GM06990 (cell line): ENCODE measurements around the gene CRTC3.

Experiments used
- DNase-seq: peaks from one replicate; pipeline ENCODE4 v3.0.0-alpha.2; 2011; ENCODE audit not compliant: insufficient read length; ENCODE audit errors: extremely low read depth
- H3K27me3 ChIP-seq: replicated peaks from 2 replicates; pipeline ENCODE4 v1.6.0; 2011; ENCODE audit warnings: low read length; ENCODE audit not compliant: control insufficient read depth, insufficient read depth
- H3K36me3 ChIP-seq: 2 replicates; pipeline ENCODE4 v1.5.1; 2011; ENCODE audit warnings: low read length; ENCODE audit not compliant: control insufficient read depth, insufficient read depth
- H3K4me3 ChIP-seq: replicated peaks from 2 replicates; pipeline ENCODE4 v1.5.1; 2011; ENCODE audit warnings: low read depth, mild to moderate bottlenecking, control low read depth, low read length
- TF ChIP-seq, protein P1 (sequence below): IDR thresholded peaks from 2 replicates; pipeline ENCODE4 v1.5.1; 2011; ENCODE audit warnings: low read length, control low read depth, mild to moderate bottlenecking, inconsistent platforms; ENCODE audit not compliant: insufficient read depth, poor library complexity, severe bottlenecking

CRTC3 gene

DNA sequence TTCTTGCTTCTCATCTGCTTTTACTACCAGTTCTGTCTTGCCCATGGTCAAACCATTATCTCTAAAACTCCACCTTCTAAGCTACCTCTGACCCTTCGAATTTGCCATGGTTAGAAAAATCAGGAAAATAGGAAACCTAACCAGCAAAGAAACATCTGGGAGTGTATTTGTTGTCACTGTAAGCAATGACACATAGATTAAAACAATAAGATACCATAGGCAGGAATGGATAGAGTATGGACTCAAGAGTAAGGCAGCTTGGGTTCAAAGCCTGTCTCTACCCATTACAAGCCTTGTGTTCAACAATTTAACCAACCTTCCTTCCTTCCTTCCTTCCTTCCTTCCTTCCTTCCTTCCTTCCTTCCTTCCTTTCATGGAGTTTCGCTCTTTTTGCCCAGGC is 34.9 kb downstream of the CRTC3 start:
- no peak for DNase-seq
- no peak overlapping the region for H3K4me3 ChIP-seq
- no peaks in the 10 kb centered on the region for H3K27me3 ChIP-seq
- TF ChIP-seq, protein P1, sequence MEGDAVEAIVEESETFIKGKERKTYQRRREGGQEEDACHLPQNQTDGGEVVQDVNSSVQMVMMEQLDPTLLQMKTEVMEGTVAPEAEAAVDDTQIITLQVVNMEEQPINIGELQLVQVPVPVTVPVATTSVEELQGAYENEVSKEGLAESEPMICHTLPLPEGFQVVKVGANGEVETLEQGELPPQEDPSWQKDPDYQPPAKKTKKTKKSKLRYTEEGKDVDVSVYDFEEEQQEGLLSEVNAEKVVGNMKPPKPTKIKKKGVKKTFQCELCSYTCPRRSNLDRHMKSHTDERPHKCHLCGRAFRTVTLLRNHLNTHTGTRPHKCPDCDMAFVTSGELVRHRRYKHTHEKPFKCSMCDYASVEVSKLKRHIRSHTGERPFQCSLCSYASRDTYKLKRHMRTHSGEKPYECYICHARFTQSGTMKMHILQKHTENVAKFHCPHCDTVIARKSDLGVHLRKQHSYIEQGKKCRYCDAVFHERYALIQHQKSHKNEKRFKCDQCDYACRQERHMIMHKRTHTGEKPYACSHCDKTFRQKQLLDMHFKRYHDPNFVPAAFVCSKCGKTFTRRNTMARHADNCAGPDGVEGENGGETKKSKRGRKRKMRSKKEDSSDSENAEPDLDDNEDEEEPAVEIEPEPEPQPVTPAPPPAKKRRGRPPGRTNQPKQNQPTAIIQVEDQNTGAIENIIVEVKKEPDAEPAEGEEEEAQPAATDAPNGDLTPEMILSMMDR = no peak
- H3K36me3 ChIP-seq = no peaks in the 10 kb centered on the region; the same call in 1 of the 2 replicates

DNA sequence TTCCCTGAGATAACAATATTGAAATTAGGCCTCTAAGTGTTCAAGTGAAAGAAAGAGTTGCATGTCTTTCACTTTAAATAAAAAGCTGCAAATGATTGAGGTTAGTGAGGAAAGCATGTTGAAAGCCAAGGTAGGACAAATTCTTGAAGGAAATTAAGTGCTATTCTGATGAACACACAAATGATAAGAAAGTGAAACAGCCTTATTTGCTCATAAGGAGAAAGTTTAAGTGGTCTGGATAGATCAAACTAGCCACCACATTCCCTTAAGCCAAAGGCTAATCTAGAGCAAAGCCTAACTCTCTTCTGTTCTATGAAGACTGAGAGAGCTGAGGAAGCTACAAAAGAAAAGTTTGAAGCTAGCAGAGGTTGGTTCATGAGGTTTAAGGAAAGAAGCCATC is 36.1 kb downstream of the CRTC3 start:
- TF ChIP-seq, protein P1 = no peak
- DNase-seq = no peak
- Histone ChIP-seq H3K27me3 (no peaks in the 10 kb centered on the region), H3K36me3 (no peaks in the 10 kb centered on the region), H3K4me3 (no peak overlapping the region)

DNA sequence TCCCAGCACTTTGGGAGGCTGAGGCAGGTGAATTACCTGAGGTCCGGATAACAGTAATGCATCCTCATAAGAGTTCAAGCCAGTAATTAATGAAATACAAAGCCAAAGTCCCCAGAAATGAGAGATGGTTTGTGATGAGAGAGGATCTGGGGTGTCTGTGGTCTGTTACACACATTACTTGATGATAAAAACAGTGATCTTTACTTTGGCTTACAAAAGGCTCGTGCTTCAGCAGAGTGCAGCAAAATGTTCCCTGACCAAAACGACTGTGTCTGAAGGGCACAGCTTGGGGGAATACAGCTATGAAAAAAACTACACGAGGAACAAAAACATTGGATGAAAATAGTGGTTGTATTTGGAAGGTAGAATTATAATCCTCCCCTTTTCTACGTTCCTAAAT is 40.9 kb downstream of the CRTC3 start:
- no peak overlapping the region for H3K4me3 ChIP-seq
- H3K27me3 ChIP-seq = no peaks in the 10 kb centered on the region
- TF ChIP-seq, protein P1 = no peak
- no peak for DNase-seq
- H3K36me3 ChIP-seq = no peaks in the 10 kb centered on the region

DNA sequence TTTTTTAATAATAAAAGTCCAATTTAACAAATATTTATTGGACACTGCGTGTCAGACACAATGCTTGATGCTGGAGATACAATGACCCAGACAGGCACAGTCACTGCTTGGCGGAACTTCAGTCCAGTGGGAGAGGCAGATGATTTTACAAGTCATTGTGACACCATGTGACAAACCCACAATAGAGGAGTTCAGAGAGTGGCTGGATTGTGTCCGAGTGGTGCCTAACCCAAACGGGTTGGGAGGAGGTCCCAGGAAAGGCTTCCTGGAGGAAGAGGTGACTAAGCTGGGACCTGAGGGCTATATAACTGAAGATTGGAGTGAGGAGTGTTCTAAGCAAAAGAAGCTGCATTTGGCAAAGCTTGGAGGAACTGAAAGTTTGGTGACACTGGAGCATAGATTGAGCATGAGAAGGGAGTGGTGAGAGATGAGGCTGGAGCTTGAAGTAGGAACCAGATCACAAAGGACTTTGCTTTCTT is 41.4 kb downstream of the CRTC3 start:
- H3K4me3 ChIP-seq = no peak overlapping the region
- TF ChIP-seq, protein P1 = no peak
- no peak for DNase-seq

DNA sequence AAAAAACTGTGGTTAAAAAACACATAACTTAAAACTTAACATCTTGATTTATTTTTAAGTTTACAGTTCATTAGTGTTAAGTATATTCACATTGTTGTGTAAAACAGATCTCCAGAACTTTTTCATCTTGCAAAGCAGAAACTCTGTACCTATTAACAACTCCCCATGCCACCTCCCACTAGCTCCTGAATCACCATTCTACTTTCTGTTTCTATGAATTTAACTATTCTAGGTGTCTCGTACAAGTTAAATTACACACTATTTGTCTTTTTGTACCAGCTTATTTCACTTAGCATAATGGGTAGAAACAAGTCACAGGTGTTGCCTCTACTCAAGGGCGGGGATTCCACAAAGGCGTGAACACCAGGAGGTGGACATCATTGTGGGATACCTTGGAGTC is 43.2 kb downstream of the CRTC3 start:
- DNase-seq = no peak
- no peaks in the 10 kb centered on the region for H3K36me3 ChIP-seq
- no peak overlapping the region for H3K4me3 ChIP-seq
- TF ChIP-seq, protein P1 = no peak
- H3K27me3 ChIP-seq = no peaks in the 10 kb centered on the region

More for the DNA sequence above, 41.4 kb downstream of the CRTC3 start:
- Histone ChIP-seq H3K36me3 (no peaks in the 10 kb centered on the region), H3K27me3 (no peaks in the 10 kb centered on the region)
